HG02870 (cell line): ENCODE data around the gene KRTAP19-7.

Source experiments
- ATAC-seq: cut with Tn5 transposase; IDR thresholded peaks from one replicate; pipeline ENCODE4 v1.9.1; 2021; ENCODE audit warnings: mild to moderate bottlenecking, moderate library complexity; ENCODE audit not compliant: unreplicated experiment

Gene KRTAP19-7

GRCh38 chr21:30561264-30561895 lies at the start of gene KRTAP19-7:
Gene KRTAP19-7 (minus strand): TSS chr21:30561314. CDS start chr21:30561289, 25 bp downstream.
- no peak for ATAC-seq

- ATAC-seq, result no peak
Measured at GRCh38 chr21:30605968-30606367, 44.9 kb upstream of the KRTAP19-7 start.

GRCh38 chr21:30600787-30601186 lies 39.7 kb upstream of the KRTAP19-7 start, which contains the start of gene KRTAP22-1:
Gene KRTAP22-1 (plus strand): TSS chr21:30601087.
- no peak for ATAC-seq

- no peak for ATAC-seq
Measured at GRCh38 chr21:30598802-30599201, 37.7 kb upstream of the KRTAP19-7 start, which contains the start of gene KRTAP6-2. Gene KRTAP6-2 (minus strand): TSS chr21:30598902. CDS start chr21:30598874, 28 bp downstream.

- no peak for ATAC-seq
Measured at GRCh38 chr21:30592140-30592539, 31.0 kb upstream of the KRTAP19-7 start, which contains the start of gene KRTAP6-3. Gene KRTAP6-3 (plus strand): TSS chr21:30592440. CDS start chr21:30592446, 6 bp downstream.

GRCh38 chr21:30590297-30590696 lies 29.2 kb upstream of the KRTAP19-7 start, which contains the start of gene KRTAP22-2:
Gene KRTAP22-2 (minus strand): TSS chr21:30590397.
- no peak for ATAC-seq

- ATAC-seq, result no peak
Measured at GRCh38 chr21:30582870-30583269, 21.8 kb upstream of the KRTAP19-7 start.

GRCh38 chr21:30580132-30580531 lies 19.0 kb upstream of the KRTAP19-7 start:
- ATAC-seq, result no peak

- no peak for ATAC-seq
Measured at GRCh38 chr21:30579346-30579745, 18.2 kb upstream of the KRTAP19-7 start.

GRCh38 chr21:30577766-30578165 lies 16.7 kb upstream of the KRTAP19-7 start:
- ATAC-seq, result no peak

- no peak for ATAC-seq
Measured at GRCh38 chr21:30567617-30568016, 6.5 kb upstream of the KRTAP19-7 start.

- ATAC-seq, result no peak
Measured at GRCh38 chr21:30563630-30564029, 2.5 kb upstream of the KRTAP19-7 start.

GRCh38 chr21:30563072-30563471 lies 2.0 kb upstream of the KRTAP19-7 start:
- ATAC-seq, result no peak

GRCh38 chr21:30561957-30562356 lies 843 bp upstream of the KRTAP19-7 start:
- no peak for ATAC-seq

GRCh38 chr21:30555095-30555494 lies 6.0 kb downstream of the KRTAP19-7 start:
- no peak for ATAC-seq

GRCh38 chr21:30552782-30553181 lies 8.3 kb downstream of the KRTAP19-7 start:
- ATAC-seq, result no peak

- ATAC-seq, result no peak
Measured at GRCh38 chr21:30541764-30542163, 19.4 kb downstream of the KRTAP19-7 start, which contains the start of gene KRTAP19-6. Gene KRTAP19-6 (minus strand): TSS chr21:30541864. CDS start chr21:30541833, 31 bp downstream.

GRCh38 chr21:30518876-30519275 lies 42.2 kb downstream of the KRTAP19-7 start:
- ATAC-seq, result no peak

- no peak for ATAC-seq
Measured at GRCh38 chr21:30515681-30516080, 45.4 kb downstream of the KRTAP19-7 start.
